T-cell (primary cell): ENCODE measurements around the gene TMEM127. TPM values are rescaled to one million over a fixed set of nuclear protein-coding genes. Genes with fewer than 3 reads are reported as not detected.

ENCODE experiments used
- ATAC-seq, 4 experiments: fragments of 200-7000 bp in 3 of 4; fragments of 150-1000 bp in 1 of 4; cut with Tn5 transposase; replicated peaks in 1 of 4; 1 replicate in 3 of 4; 2 replicates in 1 of 4; pipeline ENCODE4 v1.10.0; 2021; ENCODE audit warnings: moderate library complexity in 3 of 4, mild to moderate bottlenecking in 2 of 4, moderate number of reproducible peaks in 1 of 4
- CTCF ChIA-PET, 2 donors: fragments of 300-600 bp; sonication (Branson Sonifier 250); formaldehyde crosslinking; loops; one replicate each; lab custom pipeline; 2022; ENCODE audit warnings: antibody characterized with exemption in 2 of 2; lab: Charles Lee
- POLR2A ChIA-PET, 2 donors: fragments of 300-600 bp; sonication (Branson Sonifier 250); formaldehyde crosslinking; loops; one replicate each; lab custom pipeline; 2022; ENCODE audit warnings: antibody characterized with exemption in 2 of 2; lab: Charles Lee
- DNase-seq, 35 experiments: peaks; one replicate each; pipeline versions ENCODE4 v3.0.0 to v3.0.0-alpha.2; 2013 to 2023
- H3K27ac ChIP-seq: one replicate; pipeline ENCODE4 v1.5.1; 2013; ENCODE audit warnings: low read length
- H3K27me3 ChIP-seq, 2 experiments: replicated peaks in 1 of 2; 1 replicate in 1 of 2; 2 replicates in 1 of 2; pipeline versions ENCODE4 v1.6.1 to v1.7.0; 2013; ENCODE audit warnings: low read length in 1 of 2, mixed read lengths in 1 of 2; ENCODE audit not compliant: control insufficient read depth in 2 of 2, insufficient read depth in 2 of 2; ENCODE audit errors: extremely low read depth in 1 of 2
- H3K36me3 ChIP-seq, 2 donors: 1 replicate in 1 of 2; 2 replicates in 1 of 2; pipeline versions ENCODE4 v1.6.1 to v1.7.0; 2013; ENCODE audit warnings: low read length in 1 of 2; ENCODE audit not compliant: control insufficient read depth in 2 of 2, insufficient read depth in 1 of 2; ENCODE audit errors: extremely low read depth in 1 of 2
- H3K4me1 ChIP-seq, 2 experiments: 1 replicate in 1 of 2; 2 replicates in 1 of 2; pipeline versions ENCODE4 v1.6.1 to v1.7.0; 2013; ENCODE audit warnings: low read length in 2 of 2, mixed read lengths in 1 of 2; ENCODE audit not compliant: insufficient read depth in 2 of 2, control insufficient read depth in 1 of 2; ENCODE audit errors: extremely low read depth in 1 of 2
- H3K4me3 ChIP-seq, 2 donors: 1 replicate in 1 of 2; 2 replicates in 1 of 2; pipeline versions ENCODE4 v1.5.1 to v1.7.0; 2013; ENCODE audit warnings: mild to moderate bottlenecking in 2 of 2, low read length in 1 of 2, moderate library complexity in 1 of 2; ENCODE audit not compliant: control insufficient read depth in 1 of 2; ENCODE audit errors: extremely low read depth in 1 of 2
- H3K9me3 ChIP-seq: 2 replicates; pipeline ENCODE4 v1.7.0; 2013
- H3K27ac Mint-ChIP-seq, 2 donors: one replicate each; pipeline ENCODE4 v1.8.0; 2020 to 2021; ENCODE audit warnings: mild to moderate bottlenecking in 2 of 2, mixed read lengths in 2 of 2
- H3K27me3 Mint-ChIP-seq, 2 donors: one replicate each; pipeline ENCODE4 v1.8.0; 2021 to 2022; ENCODE audit warnings: mixed read lengths in 2 of 2
- H3K36me3 Mint-ChIP-seq: one replicate; pipeline ENCODE4 v1.8.0; 2021; ENCODE audit warnings: mixed read lengths
- H3K4me1 Mint-ChIP-seq, 3 donors: one replicate each; pipeline ENCODE4 v1.8.0; 2020 to 2022; ENCODE audit warnings: mixed read lengths in 3 of 3, mild to moderate bottlenecking in 1 of 3
- H3K4me3 Mint-ChIP-seq, 3 donors: one replicate each; pipeline ENCODE4 v1.8.0; 2020 to 2022; ENCODE audit warnings: mild to moderate bottlenecking in 3 of 3, mixed read lengths in 3 of 3, moderate library complexity in 3 of 3
- H3K9me3 Mint-ChIP-seq, 3 donors: one replicate each; pipeline ENCODE4 v1.8.0; 2020 to 2022; ENCODE audit warnings: mixed read lengths in 3 of 3
- WGBS: methylation state at CpG from one replicate; pipeline ENCODE4 v1.1.5; 2013; ENCODE audit warnings: missing lambda C conversion rate; ENCODE audit not compliant: insufficient coverage; 5-methylcytosine and 5-hydroxymethylcytosine counted together
- total RNA-seq, 35 experiments: library from RNA in 6 of 35; stranded (reverse) in 6 of 35; fragments of 120-200 nt in 1 of 35; gene quantifications; one replicate each; pipeline versions ENCODE4 v1.2.1 to v1.2.4 and lab custom pipeline; 2013 to 2026

Gene TMEM127
- 10 to 100 TPM; 31.2 to 43.0 (median 40.4) TPM for total RNA-seq
- total RNA-seq (2013): 23.0 TPM
- 50.0 to 102 (median 73.0) reads per million in 29 experiments for total RNA-seq (lab: John Stamatoyannopoulos, UW)

- DNase-seq: peak; percentile 94 to 98 (median 96)
- Mint-ChIP-seq H3K27me3 (no peaks in the 10 kb centered on the region), H3K9me3 (no peaks in the 10 kb centered on the region), H3K27ac (peak within 1 kb of the TSS; percentile 93 to 96), H3K4me1 (peaks cover 48 to 55% (median 49%) of the 10 kb centered on the region in 3 donors), H3K36me3 (peaks cover 14% of the 10 kb centered on the region), H3K4me3 (peak within 1 kb of the TSS; percentile 93 to 98 (median 97))
- Histone ChIP-seq H3K27ac (peak within 1 kb of the TSS; percentile 57), H3K4me3 (peak within 1 kb of the TSS; percentile 73 to 86), H3K27me3 (no peaks in the 10 kb centered on the region), H3K9me3 (no peaks in the 10 kb centered on the region), H3K4me1 (peaks cover 14 to 54% of the 10 kb centered on the region in 2 experiments), H3K36me3 (peaks cover 8 to 45% of the 10 kb centered on the region in 2 donors)
- ATAC-seq: peak; percentile 95 to 98 (median 96)
- ChIA-PET POLR2A (interaction anchor here (0.6 to 0.9 kb wide), 3 partner anchors 9 to 90 kb away, joined by 5 to 7 read pairs (median 5); no protein-coding TSS in a partner anchor), CTCF (interaction anchor here (0.6 to 1.5 kb wide), 4 partner anchors 56 to 592 kb away, joined by 3 to 5 read pairs (median 3); partner anchors contain the start of gene ANKRD39 (in 1 of the 2))
- under 1% methylated on average over 75 of the region's 81 CpGs for WGBS
Observed at GRCh38 chr2:96265840-96266679, at the start of gene TMEM127, which contains the start of gene CIAO1. Gene TMEM127, minus strand, starts transcription at chr2:96265997. Its CDS starts 616 bp downstream, at chr2:96265381. Gene CIAO1, plus strand, starts transcription at chr2:96266225. Its CDS starts 126 bp downstream, at chr2:96266351.

- Histone ChIP-seq H3K4me1 (peaks cover 7 to 45% of the 10 kb centered on the region in 2 experiments), H3K36me3 (no peaks in the 10 kb centered on the region), H3K27me3 (no peaks in the 10 kb centered on the region), H3K27ac (peak overlapping the region; percentile 31), H3K9me3 (no peaks in the 10 kb centered on the region), H3K4me3 (no peak overlapping the region)
- DNase-seq (no peak), ATAC-seq (no peak)
- Mint-ChIP-seq H3K27me3 (no peaks in the 10 kb centered on the region), H3K4me1 (peaks cover 34 to 40% (median 38%) of the 10 kb centered on the region in 3 donors), H3K27ac (peak overlapping the region; percentile 91 to 92), H3K36me3 (peaks cover 6% of the 10 kb centered on the region), H3K9me3 (no peaks in the 10 kb centered on the region), H3K4me3 (peak overlapping the region in 1 of 3 donors; percentile 40)
- CTCF ChIA-PET: interaction anchor here in 1 of 2 donors (1.0 kb wide), 1 partner anchor 10 kb away, joined by 3 read pairs; no protein-coding TSS in a partner anchor
- 67% methylated on average over 1 of the region's 3 CpGs for WGBS
- POLR2A ChIA-PET: interaction anchor here in 1 of 2 donors (0.5 kb wide), 1 partner anchor 16 kb away, joined by 3 read pairs; no protein-coding TSS in a partner anchor
Observed at GRCh38 chr2:96315005-96315399, 49.2 kb upstream of the TMEM127 start.

GRCh38 chr2:96308248-96308647 lies 42.5 kb upstream of the TMEM127 start:
- POLR2A ChIA-PET: interaction anchor here in 1 of 2 donors (1.2 kb wide), 1 partner anchor 12 kb away, joined by 3 read pairs; no protein-coding TSS in a partner anchor
- Histone ChIP-seq H3K9me3 (no peaks in the 10 kb centered on the region), H3K4me3 (no peak overlapping the region), H3K4me1 (peaks cover 9 to 22% of the 10 kb centered on the region in 2 experiments), H3K27me3 (no peaks in the 10 kb centered on the region), H3K36me3 (peaks cover 0 to 11% of the 10 kb centered on the region in 2 donors), H3K27ac (no peak overlapping the region)
- ATAC-seq (no peak), DNase-seq (no peak)
- no peak overlapping the region for H3K4me3 Mint-ChIP-seq
- WGBS: 100% methylated on average over 2 of the region's 5 CpGs
- H3K9me3 Mint-ChIP-seq: no peaks in the 10 kb centered on the region
- H3K27ac Mint-ChIP-seq: no peak overlapping the region
- peaks cover 10% of the 10 kb centered on the region for H3K36me3 Mint-ChIP-seq
- no peaks in the 10 kb centered on the region for H3K27me3 Mint-ChIP-seq
- CTCF ChIA-PET: no interaction called here
- peaks cover 37 to 47% (median 38%) of the 10 kb centered on the region in 3 donors for H3K4me1 Mint-ChIP-seq

GRCh38 chr2:96306370-96306769 lies 40.6 kb upstream of the TMEM127 start:
- ATAC-seq (no peak), DNase-seq (no peak)
- Histone ChIP-seq H3K27me3 (no peaks in the 10 kb centered on the region), H3K4me3 (peak overlapping the region in 1 of 2 donors; percentile 93), H3K4me1 (peaks cover 11 to 38% of the 10 kb centered on the region in 2 experiments), H3K27ac (peak overlapping the region; percentile 96), H3K9me3 (no peaks in the 10 kb centered on the region), H3K36me3 (peaks cover 2 to 30% of the 10 kb centered on the region in 2 donors)
- H3K27me3 Mint-ChIP-seq: no peaks in the 10 kb centered on the region
- CTCF ChIA-PET: interaction anchor here (0.6 to 1.0 kb wide), 2 partner anchors 16 to 34 kb away, joined by 3 to 4 read pairs; no protein-coding TSS in a partner anchor
- POLR2A ChIA-PET: interaction anchor here in 1 of 2 donors (1.6 kb wide), 1 partner anchor 19 kb away, joined by 10 read pairs; the partner anchor contains the start of gene ITPRIPL1
- H3K9me3 Mint-ChIP-seq: no peaks in the 10 kb centered on the region
- H3K27ac Mint-ChIP-seq: peak overlapping the region; percentile 98
- no CpG with 5 or more reads among the region's 3 CpGs for WGBS
- H3K4me1 Mint-ChIP-seq: peaks cover 53 to 57% (median 55%) of the 10 kb centered on the region in 3 donors
- peaks cover 29% of the 10 kb centered on the region for H3K36me3 Mint-ChIP-seq
- peak overlapping the region; percentile 97 to 99 (median 98) for H3K4me3 Mint-ChIP-seq

GRCh38 chr2:96305979-96306308 lies 40.1 kb upstream of the TMEM127 start:
- peak overlapping the region; percentile 97 to 99 (median 98) for H3K4me3 Mint-ChIP-seq
- ChIA-PET CTCF (interaction anchor here (0.6 to 1.0 kb wide), 2 partner anchors 16 to 35 kb away, joined by 3 to 4 read pairs; no protein-coding TSS in a partner anchor), POLR2A (interaction anchor here in 1 of 2 donors (0.5 to 1.6 kb wide), 2 partner anchors 19 to 454 kb away, joined by 8 to 10 read pairs; partner anchors contain the start of gene ITPRIPL1)
- Histone ChIP-seq H3K4me3 (peak overlapping the region; percentile 93 to 99), H3K9me3 (no peaks in the 10 kb centered on the region), H3K27me3 (no peaks in the 10 kb centered on the region), H3K27ac (peak overlapping the region; percentile 96), H3K4me1 (peaks cover 11 to 38% of the 10 kb centered on the region in 2 experiments), H3K36me3 (peaks cover 2 to 34% of the 10 kb centered on the region in 2 donors)
- 10% methylated on average over 6 of the region's 9 CpGs for WGBS
- peaks cover 33% of the 10 kb centered on the region for H3K36me3 Mint-ChIP-seq
- H3K4me1 Mint-ChIP-seq: peaks cover 57 to 61% (median 60%) of the 10 kb centered on the region in 3 donors
- peak overlapping the region; percentile 98 for H3K27ac Mint-ChIP-seq
- H3K27me3 Mint-ChIP-seq: no peaks in the 10 kb centered on the region
- no peak for ATAC-seq
- H3K9me3 Mint-ChIP-seq: no peaks in the 10 kb centered on the region
- no peak for DNase-seq
